NCI-H2081 (cell line): ENCODE measurements around the gene GAREM1.

ENCODE experiments used
- DNase-seq, 2 experiments: peaks; one replicate each; lab custom pipeline; 2025; lab: John Stamatoyannopoulos, UW

The GAREM1 gene

GRCh38 chr18:32328379-32328778 lies 142.3 kb downstream of the GAREM1 start:
- DNase-seq = no peak

GRCh38 chr18:32326450-32327308 lies 144.0 kb downstream of the GAREM1 start:
- DNase-seq = no peak

- no peak for DNase-seq
These were observed 146.5 kb downstream of the GAREM1 start for GRCh38 chr18:32324181-32324580.

GRCh38 chr18:32321826-32322225 lies 148.9 kb downstream of the GAREM1 start:
- DNase-seq = no peak

GRCh38 chr18:32319084-32319483 lies 151.6 kb downstream of the GAREM1 start:
- DNase-seq = no peak

GRCh38 chr18:32318581-32318980 lies 152.1 kb downstream of the GAREM1 start:
- no peak for DNase-seq

GRCh38 chr18:32317651-32318050 lies 153.0 kb downstream of the GAREM1 start:
- DNase-seq = no peak

- DNase-seq = no peak
These were observed 154.8 kb downstream of the GAREM1 start for GRCh38 chr18:32315881-32316280.

- DNase-seq = no peak
These were observed 159.9 kb downstream of the GAREM1 start for GRCh38 chr18:32310774-32311173.

- DNase-seq = no peak
These were observed 160.6 kb downstream of the GAREM1 start for GRCh38 chr18:32310101-32310500.

GRCh38 chr18:32308493-32309120 lies 162.1 kb downstream of the GAREM1 start:
- no peak for DNase-seq

- DNase-seq = no peak
These were observed 167.3 kb downstream of the GAREM1 start for GRCh38 chr18:32303400-32303799.

- DNase-seq = no peak
These were observed 167.9 kb downstream of the GAREM1 start for GRCh38 chr18:32302806-32303205.

- DNase-seq = no peak
These were observed 168.5 kb downstream of the GAREM1 start for GRCh38 chr18:32301976-32302743.

GRCh38 chr18:32301361-32301760 lies 169.3 kb downstream of the GAREM1 start:
- no peak for DNase-seq

- no peak for DNase-seq
These were observed 169.8 kb downstream of the GAREM1 start for GRCh38 chr18:32300914-32301313.

GRCh38 chr18:32299484-32299883 lies 171.2 kb downstream of the GAREM1 start:
- DNase-seq = no peak

GRCh38 chr18:32298171-32298667 lies 172.5 kb downstream of the GAREM1 start:
- peak in 1 of 2 experiments; percentile 6 for DNase-seq

- no peak for DNase-seq
These were observed 173.0 kb downstream of the GAREM1 start for GRCh38 chr18:32297579-32298170.

GRCh38 chr18:32296851-32297250 lies 173.8 kb downstream of the GAREM1 start:
- DNase-seq = no peak

- DNase-seq = no peak
These were observed 175.1 kb downstream of the GAREM1 start for GRCh38 chr18:32295604-32296003.

- no peak for DNase-seq
These were observed 177.6 kb downstream of the GAREM1 start for GRCh38 chr18:32293107-32293506.
